ENCODE measurements around the gene BCLAF3.

DNA sequence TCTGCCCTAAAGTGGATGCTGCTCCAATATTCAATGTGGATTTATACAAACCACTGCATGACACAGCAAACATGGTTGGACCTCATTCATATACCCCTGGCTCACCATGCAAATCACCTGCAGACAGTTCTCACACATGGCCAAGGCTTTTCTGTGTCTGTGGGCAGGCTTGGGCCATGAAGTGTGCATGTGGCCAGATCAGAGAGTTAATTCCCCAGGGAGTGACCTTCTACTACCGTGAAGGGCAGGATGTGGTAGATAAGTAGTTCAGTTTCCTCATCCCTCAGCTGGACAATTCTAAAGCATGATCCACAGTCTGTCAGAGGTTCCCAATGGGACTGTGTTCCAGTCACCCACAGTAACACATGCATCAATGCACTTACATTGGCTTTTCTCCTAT, 24.6 kb upstream of the BCLAF3 start:
- no peak for TF ChIP-seq ARNTL (CRISPR knock-in tag; IDR thresholded peaks at IDR 0.05; ENCODE audit: borderline replicate concordance, low read depth)
- TF ChIP-seq, protein P1, sequence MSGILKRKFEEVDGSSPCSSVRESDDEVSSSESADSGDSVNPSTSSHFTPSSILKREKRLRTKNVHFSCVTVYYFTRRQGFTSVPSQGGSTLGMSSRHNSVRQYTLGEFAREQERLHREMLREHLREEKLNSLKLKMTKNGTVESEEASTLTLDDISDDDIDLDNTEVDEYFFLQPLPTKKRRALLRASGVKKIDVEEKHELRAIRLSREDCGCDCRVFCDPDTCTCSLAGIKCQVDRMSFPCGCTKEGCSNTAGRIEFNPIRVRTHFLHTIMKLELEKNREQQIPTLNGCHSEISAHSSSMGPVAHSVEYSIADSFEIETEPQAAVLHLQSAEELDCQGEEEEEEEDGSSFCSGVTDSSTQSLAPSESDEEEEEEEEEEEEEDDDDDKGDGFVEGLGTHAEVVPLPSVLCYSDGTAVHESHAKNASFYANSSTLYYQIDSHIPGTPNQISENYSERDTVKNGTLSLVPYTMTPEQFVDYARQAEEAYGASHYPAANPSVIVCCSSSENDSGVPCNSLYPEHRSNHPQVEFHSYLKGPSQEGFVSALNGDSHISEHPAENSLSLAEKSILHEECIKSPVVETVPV (CRISPR knock-in tag; IDR thresholded peaks at IDR 0.05), result no peak
- TF ChIP-seq ISL1 (CRISPR knock-in tag; IDR thresholded peaks at IDR 0.05), result no peak
- TF ChIP-seq GLIS3 (CRISPR knock-in tag; IDR thresholded peaks at IDR 0.05), result no peak
- no peak for TF ChIP-seq ZFP30 (CRISPR knock-in tag; IDR thresholded peaks at IDR 0.05)
- TF ChIP-seq TCF4 (CRISPR knock-in tag; IDR thresholded peaks at IDR 0.05; ENCODE audit: borderline replicate concordance), result no peak
- TF ChIP-seq, protein P2, sequence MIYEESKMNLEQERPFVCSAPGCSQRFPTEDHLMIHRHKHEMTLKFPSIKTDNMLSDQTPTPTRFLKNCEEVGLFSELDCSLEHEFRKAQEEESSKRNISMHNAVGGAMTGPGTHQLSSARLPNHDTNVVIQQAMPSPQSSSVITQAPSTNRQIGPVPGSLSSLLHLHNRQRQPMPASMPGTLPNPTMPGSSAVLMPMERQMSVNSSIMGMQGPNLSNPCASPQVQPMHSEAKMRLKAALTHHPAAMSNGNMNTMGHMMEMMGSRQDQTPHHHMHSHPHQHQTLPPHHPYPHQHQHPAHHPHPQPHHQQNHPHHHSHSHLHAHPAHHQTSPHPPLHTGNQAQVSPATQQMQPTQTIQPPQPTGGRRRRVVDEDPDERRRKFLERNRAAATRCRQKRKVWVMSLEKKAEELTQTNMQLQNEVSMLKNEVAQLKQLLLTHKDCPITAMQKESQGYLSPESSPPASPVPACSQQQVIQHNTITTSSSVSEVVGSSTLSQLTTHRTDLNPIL (CRISPR knock-in tag; IDR thresholded peaks at IDR 0.05; ENCODE audit: low read depth), result no peak
- TF ChIP-seq, protein P3, sequence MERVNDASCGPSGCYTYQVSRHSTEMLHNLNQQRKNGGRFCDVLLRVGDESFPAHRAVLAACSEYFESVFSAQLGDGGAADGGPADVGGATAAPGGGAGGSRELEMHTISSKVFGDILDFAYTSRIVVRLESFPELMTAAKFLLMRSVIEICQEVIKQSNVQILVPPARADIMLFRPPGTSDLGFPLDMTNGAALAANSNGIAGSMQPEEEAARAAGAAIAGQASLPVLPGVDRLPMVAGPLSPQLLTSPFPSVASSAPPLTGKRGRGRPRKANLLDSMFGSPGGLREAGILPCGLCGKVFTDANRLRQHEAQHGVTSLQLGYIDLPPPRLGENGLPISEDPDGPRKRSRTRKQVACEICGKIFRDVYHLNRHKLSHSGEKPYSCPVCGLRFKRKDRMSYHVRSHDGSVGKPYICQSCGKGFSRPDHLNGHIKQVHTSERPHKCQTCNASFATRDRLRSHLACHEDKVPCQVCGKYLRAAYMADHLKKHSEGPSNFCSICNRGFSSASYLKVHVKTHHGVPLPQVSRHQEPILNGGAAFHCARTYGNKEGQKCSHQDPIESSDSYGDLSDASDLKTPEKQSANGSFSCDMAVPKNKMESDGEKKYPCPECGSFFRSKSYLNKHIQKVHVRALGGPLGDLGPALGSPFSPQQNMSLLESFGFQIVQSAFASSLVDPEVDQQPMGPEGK (CRISPR knock-in tag; IDR thresholded peaks at IDR 0.05; ENCODE audit: borderline replicate concordance), result no peak
- no peak for TF ChIP-seq BACH2 (CRISPR knock-in tag; IDR thresholded peaks at IDR 0.05; ENCODE audit: borderline replicate concordance)
- no peak for TF ChIP-seq ZC3H10 (CRISPR knock-in tag; IDR thresholded peaks at IDR 0.05)
- no peak for TF ChIP-seq ZNF565 (CRISPR knock-in tag; conservative IDR thresholded peaks at IDR 0.05; ENCODE audit: low read depth)
- no peak for TF ChIP-seq CSDC2 (CRISPR knock-in tag; IDR thresholded peaks at IDR 0.05)
- TF ChIP-seq RARB (CRISPR knock-in tag; IDR thresholded peaks at IDR 0.05), result no peak
